ENCODE data around the gene OGFR.

The OGFR gene

GRCh38 chr20:62791301-62792181 lies 13.1 kb upstream of the OGFR start:
- Histone ChIP-seq H3K4me3 (ENCODE audit: low read depth in 1 of 2, low read length in 1 of 2) (no peak overlapping the region), H3K4me1 (ENCODE audit: control insufficient read depth in 1 of 2, insufficient read depth in 1 of 2, low read depth in 1 of 2, low read length in 1 of 2) (peaks cover 28 to 40% of the 10 kb centered on the region in 2 experiments), H3K36me3 (no peaks in the 10 kb centered on the region), H3K27me3 (no peaks in the 10 kb centered on the region), H3K27ac (peak overlapping the region; percentile 20), H3K9me3 (no peaks in the 10 kb centered on the region)
- TF ChIP-seq CTCF (IDR thresholded peaks at IDR 0.05): peak; percentile 86

- Histone ChIP-seq H3K27ac (peak overlapping the region; percentile 20), H3K9me3 (no peaks in the 10 kb centered on the region), H3K4me1 (ENCODE audit: control insufficient read depth in 1 of 2, insufficient read depth in 1 of 2, low read depth in 1 of 2, low read length in 1 of 2) (peaks cover 34 to 46% of the 10 kb centered on the region in 2 experiments), H3K4me3 (ENCODE audit: low read depth in 1 of 2, low read length in 1 of 2) (no peak overlapping the region), H3K36me3 (no peaks in the 10 kb centered on the region), H3K27me3 (no peaks in the 10 kb centered on the region)
- no peak for TF ChIP-seq CTCF (IDR thresholded peaks at IDR 0.05)
Observed at GRCh38 chr20:62792182-62792939, 12.3 kb upstream of the OGFR start.

GRCh38 chr20:62792940-62793756 lies 11.5 kb upstream of the OGFR start:
- peak overlapping the region; percentile 61 to 69 for H3K4me3 ChIP-seq (ENCODE audit: low read depth in 1 of 2, low read length in 1 of 2)
- no peak for TF ChIP-seq CTCF (IDR thresholded peaks at IDR 0.05)
- H3K27ac ChIP-seq: peak overlapping the region; percentile 92
- H3K27me3 ChIP-seq: no peaks in the 10 kb centered on the region
- no peaks in the 10 kb centered on the region for H3K36me3 ChIP-seq
- H3K9me3 ChIP-seq: no peaks in the 10 kb centered on the region
- H3K4me1 ChIP-seq (ENCODE audit: control insufficient read depth in 1 of 2, insufficient read depth in 1 of 2, low read depth in 1 of 2, low read length in 1 of 2): peaks cover 29 to 44% of the 10 kb centered on the region in 2 experiments

- Histone ChIP-seq H3K4me1 (ENCODE audit: control insufficient read depth in 1 of 2, insufficient read depth in 1 of 2, low read depth in 1 of 2, low read length in 1 of 2) (peaks cover 29 to 44% of the 10 kb centered on the region in 2 experiments), H3K27ac (peak overlapping the region; percentile 92), H3K9me3 (no peaks in the 10 kb centered on the region), H3K36me3 (peaks cover 5% of the 10 kb centered on the region), H3K27me3 (no peaks in the 10 kb centered on the region), H3K4me3 (ENCODE audit: low read depth in 1 of 2, low read length in 1 of 2) (peak overlapping the region; percentile 61 to 69)
- TF ChIP-seq CTCF (IDR thresholded peaks at IDR 0.05): no peak
Observed at GRCh38 chr20:62793757-62794006, 11.0 kb upstream of the OGFR start.

GRCh38 chr20:62794007-62794724 lies 10.5 kb upstream of the OGFR start:
- peaks cover 29 to 44% of the 10 kb centered on the region in 2 experiments for H3K4me1 ChIP-seq (ENCODE audit: control insufficient read depth in 1 of 2, insufficient read depth in 1 of 2, low read depth in 1 of 2, low read length in 1 of 2)
- H3K27me3 ChIP-seq: no peaks in the 10 kb centered on the region
- peak overlapping the region; percentile 92 for H3K27ac ChIP-seq
- H3K36me3 ChIP-seq: peaks cover 10% of the 10 kb centered on the region
- H3K4me3 ChIP-seq (ENCODE audit: low read depth in 1 of 2, low read length in 1 of 2): peak overlapping the region; percentile 69 to 72
- TF ChIP-seq CTCF (IDR thresholded peaks at IDR 0.05): peak; percentile 59
- no peaks in the 10 kb centered on the region for H3K9me3 ChIP-seq

Measured in neutrophil (primary cell).